HCT116 (cell line): ENCODE data around the gene VWA1. TPM values are rescaled to one million over a fixed set of nuclear protein-coding genes. Genes with fewer than 3 reads are reported as not detected.
A peak's percentile ranks its signal among the peaks of the same experiment; 100 is the strongest.
"Not testable (repeated sequence)": the region's sequence is repeated elsewhere in the genome, so short reads cannot be mapped to it uniquely, and the experiment has no call there.

ENCODE experiments used
- ATAC-seq: fragments of 200-7000 bp; cut with Tn5 transposase; 2 replicates; pipeline ENCODE4 v1.9.1; 2020; ENCODE audit warnings: mild to moderate bottlenecking, moderate library complexity
- BruUV-seq: library from RNA; stranded (reverse); fragments of 400-500 nt; replicated peaks from 2 replicates; lab custom pipeline; 2021; lab: Mats Ljungman, UMichigan
- CTCF ChIA-PET: fragments of 300-600 bp; sonication (Branson Sonifier 250); formaldehyde crosslinking; loops from one replicate; lab custom pipeline; 2021; ENCODE audit warnings: antibody characterized with exemption; lab: Charles Lee
- POLR2A ChIA-PET: fragments of 300-600, 350-600 bp; sonication (Branson Sonifier 250); formaldehyde crosslinking; loops from one replicate; lab custom pipeline; 2021; ENCODE audit warnings: antibody characterized with exemption; lab: Charles Lee
- RAD21 ChIA-PET, 2 experiments: fragments of 300-600 bp; sonication (Branson Sonifier 250); formaldehyde crosslinking; loops; one replicate each; lab custom pipeline; 2023; ENCODE audit warnings: low total read pairs in 2 of 2; ENCODE audit not compliant: uncharacterized antibody in 2 of 2, unreplicated experiment in 2 of 2, low non-redundant PET in 1 of 2; lab: Charles Lee
- DNase-seq: peaks from one replicate; pipeline ENCODE4 v3.0.0-alpha.2; 2010; ENCODE audit warnings: low read depth, low spot score
- H2AFZ ChIP-seq: fragments of 200-600 bp; shearing (Covaris generic), sonication (generic); 2 replicates; pipeline ENCODE4 v1.6.1; 2017; ENCODE audit warnings: low read depth, mixed run types, mixed read lengths, antibody characterized with exemption, low read length; ENCODE audit not compliant: poor library complexity, severe bottlenecking
- H3K27ac ChIP-seq: 2 replicates; pipeline ENCODE4 v1.5.1; 2012; ENCODE audit warnings: low read depth, low read length
- H3K27me3 ChIP-seq: fragments of 200-600 bp; sonication (generic); 2 replicates; pipeline ENCODE4 v1.6.1; 2016; ENCODE audit warnings: mixed run types, low read length, mixed read lengths; ENCODE audit not compliant: insufficient read depth
- H3K36me3 ChIP-seq, 2 experiments: fragments of 200-500 bp in 1 of 2; fragments of 200-600 bp in 1 of 2; sonication (Bioruptor generic) in 1 of 2; sonication (generic) in 1 of 2; 2 replicates each; pipeline versions ENCODE4 v1.5.1 to v1.6.1; 2014 to 2016; ENCODE audit warnings: low read length in 2 of 2, inconsistent platforms in 1 of 2, mixed read lengths in 1 of 2, mixed run types in 1 of 2; ENCODE audit not compliant: insufficient read depth in 2 of 2, control insufficient read depth in 1 of 2
- H3K4me1 ChIP-seq, 2 experiments: fragments of 200-600 bp in 1 of 2; sonication (generic) in 1 of 2; 2 replicates each; pipeline versions ENCODE4 v1.5.1 to v1.6.1; 2012 to 2017; ENCODE audit warnings: low read length in 2 of 2, inconsistent platforms in 1 of 2, mild to moderate bottlenecking in 1 of 2, mixed read lengths in 1 of 2, mixed run types in 1 of 2, moderate library complexity in 1 of 2; ENCODE audit not compliant: insufficient read depth in 2 of 2, control insufficient read depth in 1 of 2
- H3K4me2 ChIP-seq: fragments of 200-600 bp; sonication (generic); 2 replicates; pipeline ENCODE4 v1.6.1; 2017; ENCODE audit warnings: mixed run types, low read length, mixed read lengths
- H3K4me3 ChIP-seq, 2 experiments: fragments of 200-600 bp in 1 of 2; sonication (generic) in 1 of 2; replicated peaks in 1 of 2; 2 replicates each; pipeline ENCODE4 v1.5.1; 2011 to 2016; ENCODE audit warnings: low read length in 2 of 2, control low read depth in 1 of 2, low read depth in 1 of 2, mild to moderate bottlenecking in 1 of 2, mixed read lengths in 1 of 2, mixed run types in 1 of 2
- H3K79me2 ChIP-seq: fragments of 200-600 bp; sonication (generic); 2 replicates; pipeline ENCODE4 v1.6.1; 2017; ENCODE audit warnings: mild to moderate bottlenecking, mixed run types, low read length, moderate library complexity, mixed read lengths; ENCODE audit not compliant: insufficient read depth
- H3K9ac ChIP-seq: fragments of 200-600 bp; sonication (generic); 2 replicates; pipeline ENCODE4 v1.6.1; 2016; ENCODE audit warnings: low read length, mixed read lengths
- H3K9me2 ChIP-seq: fragments of 200-600 bp; sonication (generic), shearing (Covaris generic); 2 replicates; pipeline ENCODE4 v1.6.1; 2017; ENCODE audit warnings: mixed run types, mild to moderate bottlenecking, moderate library complexity; ENCODE audit not compliant: insufficient read depth
- H3K9me3 ChIP-seq, 2 experiments: fragments of 200-500 bp in 1 of 2; fragments of 200-600 bp in 1 of 2; sonication (Bioruptor generic) in 1 of 2; sonication (generic) in 1 of 2; 2 replicates each; pipeline ENCODE4 v1.6.1; 2014 to 2017; ENCODE audit warnings: low read length in 2 of 2, mixed read lengths in 2 of 2, inconsistent platforms in 1 of 2, low read depth in 1 of 2, mild to moderate bottlenecking in 1 of 2, mixed run types in 1 of 2, moderate library complexity in 1 of 2; ENCODE audit not compliant: control insufficient read depth in 1 of 2, insufficient read depth in 1 of 2
- H4K20me1 ChIP-seq: fragments of 200-600 bp; sonication (generic), shearing (Covaris generic); 2 replicates; pipeline ENCODE4 v1.6.1; 2017; ENCODE audit warnings: mixed run types, mild to moderate bottlenecking, moderate library complexity; ENCODE audit not compliant: insufficient read depth
- POLR2AphosphoS5 ChIP-seq: IDR thresholded peaks from 2 replicates; pipeline ENCODE4 v1.6.1; 2011; ENCODE audit warnings: mild to moderate bottlenecking, low read depth, low read length, moderate library complexity
- RAD21 ChIP-seq: IDR thresholded peaks from 2 replicates; pipeline ENCODE4 v1.6.1; 2012; ENCODE audit warnings: low read depth, mild to moderate bottlenecking
- intact Hi-C: fragments of 100-400 bp; cut with micrococcal nuclease; formaldehyde crosslinking; loops from 2 replicates; pipeline ENCODE4 v1.10.0; 2022
- total RNA-seq: library from RNA; stranded (reverse); gene quantifications from one replicate; pipeline ENCODE4 v1.2.1, GENCODE V29; 2021; ENCODE audit not compliant: unreplicated experiment

Gene VWA1
- total RNA-seq, 1 experiment from 2014 or later: 50.6 TPM

DNA sequence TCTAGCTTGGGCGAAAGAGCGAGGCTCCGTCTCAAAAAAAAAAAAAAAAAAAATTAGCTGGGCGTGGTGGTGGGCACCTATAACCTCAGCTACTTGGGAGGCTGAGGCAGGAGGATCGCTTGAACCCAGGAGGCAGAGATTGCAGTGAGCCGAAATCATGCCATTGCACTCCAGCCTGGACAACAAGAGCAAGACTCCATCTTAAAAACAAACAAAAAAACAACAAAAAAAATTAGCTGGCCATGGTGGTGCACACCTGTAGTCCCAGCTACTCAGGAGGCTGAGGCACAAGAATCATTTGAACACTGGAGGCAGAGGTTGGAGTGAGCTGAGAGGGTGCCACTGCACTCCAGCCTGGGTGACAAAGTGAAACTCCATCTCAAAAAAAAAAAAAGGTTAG lies 6.5 kb upstream of the VWA1 start:
- intact Hi-C loops, H2AFZ ChIP-seq, H3K9me2 ChIP-seq, H3K79me2 ChIP-seq, ATAC-seq, POLR2A ChIA-PET, H4K20me1 ChIP-seq, H3K27ac ChIP-seq, H3K4me2 ChIP-seq, H3K4me3 ChIP-seq, H3K27me3 ChIP-seq, RAD21 ChIA-PET, H3K36me3 ChIP-seq, BruUV-seq, H3K9me3 ChIP-seq, H3K9ac ChIP-seq, DNase-seq: not testable (repeated sequence)
- CTCF ChIA-PET: interaction anchor here (1.8 kb wide), 1 partner anchor 12 kb away, joined by 7 read pairs; no protein-coding TSS in a partner anchor
- H3K4me1 ChIP-seq: peaks cover 38 to 58% of the 10 kb centered on the region in 2 experiments

DNA sequence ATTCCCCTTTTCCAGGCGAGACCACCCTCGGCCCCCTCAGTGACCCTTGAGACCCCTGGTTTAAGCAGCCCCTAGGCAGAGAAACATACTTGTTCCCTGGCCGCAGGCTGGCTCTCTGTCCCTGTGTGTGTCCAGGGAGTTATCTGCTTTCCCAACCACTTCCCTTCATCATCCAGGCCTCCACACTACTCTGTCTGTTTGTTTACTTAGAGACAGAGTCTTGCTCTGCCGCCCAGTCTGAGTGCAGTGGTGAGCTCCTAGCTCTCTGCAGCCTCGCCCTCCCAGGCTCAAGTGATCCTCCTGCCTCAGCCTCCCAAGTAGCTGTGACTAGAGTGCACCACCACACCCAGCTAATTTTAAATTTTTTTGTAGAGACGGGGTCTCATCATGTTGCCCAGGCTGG lies 5.8 kb upstream of the VWA1 start:
- no peak overlapping the region for H3K4me2 ChIP-seq

More for the DNA sequence above, 5.8 kb upstream of the VWA1 start:
- no peak overlapping the region for H3K9ac ChIP-seq
- no peak overlapping the region for H3K27ac ChIP-seq
- ChIA-PET RAD21 (no interaction called here), POLR2A (no interaction called here), CTCF (interaction anchor here (1.8 kb wide), 1 partner anchor 12 kb away, joined by 7 read pairs; no protein-coding TSS in a partner anchor)
- no peaks in the 10 kb centered on the region for H3K9me3 ChIP-seq
- H3K79me2 ChIP-seq: peaks cover 2% of the 10 kb centered on the region; the same call in 1 of the 2 replicates
- H2AFZ ChIP-seq: no peak overlapping the region
- no peak overlapping the region for H3K4me3 ChIP-seq
- no peaks in the 10 kb centered on the region for H3K9me2 ChIP-seq
- no peak for ATAC-seq
- intact Hi-C loops: no loop called here
- H3K4me1 ChIP-seq: peaks cover 44 to 63% of the 10 kb centered on the region in 2 experiments
- no peak for DNase-seq
- H3K27me3 ChIP-seq: no peaks in the 10 kb centered on the region
- H4K20me1 ChIP-seq: no peaks in the 10 kb centered on the region
- TF ChIP-seq RAD21 (no peak), POLR2AphosphoS5 (0 out of 2 replicates have a peak, but pooled peaks have one; percentile 14)
- no peaks in the 10 kb centered on the region for H3K36me3 ChIP-seq
- BruUV-seq: no TSS peak
